IPS-NIHi7 (cell line): ENCODE results near the gene ZNF146.
A peak's percentile ranks its signal among the peaks of the same experiment; 100 is the strongest.
"Not testable (repeated sequence)": the region's sequence is repeated elsewhere in the genome, so short reads cannot be mapped to it uniquely, and the experiment has no call there.

ENCODE experiments used
- DNase-seq: peaks from one replicate; pipeline ENCODE4 v3.0.0; 2012; ENCODE audit warnings: mixed read lengths; ENCODE audit errors: extremely low spot score

Gene ZNF146

GRCh38 chr19:36233626-36234025, 18.7 kb downstream of the ZNF146 start:
- not testable (repeated sequence) for DNase-seq

GRCh38 chr19:36236304-36236945, 21.5 kb downstream of the ZNF146 start:
- DNase-seq, result no peak

GRCh38 chr19:36236946-36237310, 22.0 kb downstream of the ZNF146 start:
- no peak for DNase-seq

- peak; percentile 24 for DNase-seq
Measured at GRCh38 chr19:36244066-36244465, 29.2 kb downstream of the ZNF146 start.

GRCh38 chr19:36245210-36246005, 30.5 kb downstream of the ZNF146 start:
- peak; percentile 92 for DNase-seq

GRCh38 chr19:36246006-36246481, 31.1 kb downstream of the ZNF146 start:
- DNase-seq, result no peak

GRCh38 chr19:36252047-36252446, 37.1 kb downstream of the ZNF146 start:
- no peak for DNase-seq

- DNase-seq, result no peak
Measured at GRCh38 chr19:36254848-36255247, 39.9 kb downstream of the ZNF146 start.

- no peak for DNase-seq
Measured at GRCh38 chr19:36255316-36255715, 40.4 kb downstream of the ZNF146 start.

- DNase-seq, result no peak
Measured at GRCh38 chr19:36256064-36256463, 41.2 kb downstream of the ZNF146 start.

GRCh38 chr19:36256853-36257519, 42.1 kb downstream of the ZNF146 start:
- no peak for DNase-seq

GRCh38 chr19:36257520-36257876, 42.6 kb downstream of the ZNF146 start:
- peak; percentile 58 for DNase-seq

GRCh38 chr19:36258028-36258875, 43.3 kb downstream of the ZNF146 start:
- no peak for DNase-seq

GRCh38 chr19:36259211-36259610, 44.3 kb downstream of the ZNF146 start:
- DNase-seq, result no peak

GRCh38 chr19:36265064-36265463, 50.2 kb downstream of the ZNF146 start:
- no peak for DNase-seq

- DNase-seq, result no peak
Measured at GRCh38 chr19:36265856-36266374, 51.0 kb downstream of the ZNF146 start.

- no peak for DNase-seq
Measured at GRCh38 chr19:36266375-36266961, 51.6 kb downstream of the ZNF146 start.

GRCh38 chr19:36267061-36267845, 52.3 kb downstream of the ZNF146 start:
- DNase-seq, result no peak

- DNase-seq, result not testable (repeated sequence)
Measured at GRCh38 chr19:36268081-36268480, 53.2 kb downstream of the ZNF146 start.

GRCh38 chr19:36268591-36268990, 53.7 kb downstream of the ZNF146 start:
- not testable (repeated sequence) for DNase-seq
